ENCODE results near the gene FAM135A. TPM values are rescaled to one million over a fixed set of nuclear protein-coding genes. Genes with fewer than 3 reads are reported as not detected.
"Not testable (repeated sequence)": the region's sequence is repeated elsewhere in the genome, so short reads cannot be mapped to it uniquely, and the experiment has no call there.

FAM135A gene
- total and polyA plus RNA-seq, 2 donors = 11.1 to 16.0 TPM

- not testable (repeated sequence) for DNase-seq (ENCODE audit: low read depth in 6 of 9, low spot score in 9 of 9)
- WGBS = 71% methylated on average over 2 of the region's 2 CpGs
Observed at GRCh38 chr6:70562401-70562800, 149.1 kb downstream of the FAM135A start.

GRCh38 chr6:70563530-70563929 lies 150.2 kb downstream of the FAM135A start:
- H3K36me3 ChIP-seq (ENCODE audit: control insufficient read depth in 2 of 2, insufficient read depth in 2 of 2, low read length in 1 of 2) = no peaks in the 10 kb centered on the region
- no peaks in the 10 kb centered on the region for H3K9me3 ChIP-seq (ENCODE audit: control insufficient read depth in 2 of 2, insufficient read depth in 1 of 2, low read length in 1 of 2)
- H3K4me3 ChIP-seq (ENCODE audit: low read length in 2 of 2) = no peak overlapping the region
- peaks cover 0 to 5% of the 10 kb centered on the region in 2 donors for H3K4me1 ChIP-seq (ENCODE audit: control insufficient read depth in 2 of 2, insufficient read depth in 2 of 2, low read length in 2 of 2)
- DNase-seq (ENCODE audit: low read depth in 6 of 9, low spot score in 9 of 9) = no peak
- 89% methylated on average over 6 of the region's 6 CpGs for WGBS
- H3K27ac ChIP-seq (ENCODE audit: low read depth in 1 of 2, low read length in 1 of 2) = no peak overlapping the region
- H3K27me3 ChIP-seq (ENCODE audit: control insufficient read depth in 2 of 2, insufficient read depth in 1 of 2, low read length in 1 of 2) = no peaks in the 10 kb centered on the region

More at GRCh38 chr6:70562401-70562800, 149.1 kb downstream of the FAM135A start:
- H3K36me3 ChIP-seq (ENCODE audit: control insufficient read depth in 2 of 2, insufficient read depth in 2 of 2, low read length in 1 of 2); H3K4me1 ChIP-seq (ENCODE audit: control insufficient read depth in 2 of 2, insufficient read depth in 2 of 2, low read length in 2 of 2); H3K4me3 ChIP-seq (ENCODE audit: low read length in 2 of 2); H3K27me3 ChIP-seq (ENCODE audit: control insufficient read depth in 2 of 2, insufficient read depth in 1 of 2, low read length in 1 of 2); H3K9me3 ChIP-seq (ENCODE audit: control insufficient read depth in 2 of 2, insufficient read depth in 1 of 2, low read length in 1 of 2); H3K27ac ChIP-seq (ENCODE audit: low read depth in 1 of 2, low read length in 1 of 2): not testable (repeated sequence)

GRCh38 chr6:70566751-70567382 lies 153.6 kb downstream of the FAM135A start, which contains the start of gene SDHAF4:
SDHAF4 (plus strand) TSS chr6:70566930; CDS start chr6:70566941, 11 bp downstream.
- H3K4me1 ChIP-seq (ENCODE audit: control insufficient read depth in 2 of 2, insufficient read depth in 2 of 2, low read length in 2 of 2) = peaks cover 0 to 5% of the 10 kb centered on the region in 2 donors
- under 1% methylated on average over 49 of the region's 49 CpGs for WGBS
- H3K27ac ChIP-seq (ENCODE audit: low read depth in 1 of 2, low read length in 1 of 2) = peak within 1 kb of the TSS; percentile 82 to 88
- peak; percentile 76 to 95 (median 88) for DNase-seq (ENCODE audit: low read depth in 6 of 9, low spot score in 9 of 9)
- H3K36me3 ChIP-seq (ENCODE audit: control insufficient read depth in 2 of 2, insufficient read depth in 2 of 2, low read length in 1 of 2) = no peaks in the 10 kb centered on the region
- H3K4me3 ChIP-seq (ENCODE audit: low read length in 2 of 2) = peak within 1 kb of the TSS; percentile 81 to 86
- no peaks in the 10 kb centered on the region for H3K27me3 ChIP-seq (ENCODE audit: control insufficient read depth in 2 of 2, insufficient read depth in 1 of 2, low read length in 1 of 2)
- H3K9me3 ChIP-seq (ENCODE audit: control insufficient read depth in 2 of 2, insufficient read depth in 1 of 2, low read length in 1 of 2) = no peaks in the 10 kb centered on the region

- no peak overlapping the region for H3K27ac ChIP-seq (ENCODE audit: low read depth in 1 of 2, low read length in 1 of 2)
- no peak for DNase-seq (ENCODE audit: low read depth in 6 of 9, low spot score in 9 of 9)
- no peak overlapping the region for H3K4me3 ChIP-seq (ENCODE audit: low read length in 2 of 2)
- no peaks in the 10 kb centered on the region for H3K36me3 ChIP-seq (ENCODE audit: control insufficient read depth in 2 of 2, insufficient read depth in 2 of 2, low read length in 1 of 2)
- WGBS = 97% methylated on average over 2 of the region's 2 CpGs
- H3K4me1 ChIP-seq (ENCODE audit: control insufficient read depth in 2 of 2, insufficient read depth in 2 of 2, low read length in 2 of 2) = no peaks in the 10 kb centered on the region
- H3K9me3 ChIP-seq (ENCODE audit: control insufficient read depth in 2 of 2, insufficient read depth in 1 of 2, low read length in 1 of 2) = no peaks in the 10 kb centered on the region
- H3K27me3 ChIP-seq (ENCODE audit: control insufficient read depth in 2 of 2, insufficient read depth in 1 of 2, low read length in 1 of 2) = no peaks in the 10 kb centered on the region
Observed at GRCh38 chr6:70574643-70575042, 161.3 kb downstream of the FAM135A start.

- no peak for DNase-seq (ENCODE audit: low read depth in 6 of 9, low spot score in 9 of 9)
- H3K9me3 ChIP-seq (ENCODE audit: control insufficient read depth in 2 of 2, insufficient read depth in 1 of 2, low read length in 1 of 2) = no peaks in the 10 kb centered on the region
- no peak overlapping the region for H3K4me3 ChIP-seq (ENCODE audit: low read length in 2 of 2)
- 93% methylated on average over 7 of the region's 7 CpGs for WGBS
- H3K4me1 ChIP-seq (ENCODE audit: control insufficient read depth in 2 of 2, insufficient read depth in 2 of 2, low read length in 2 of 2) = no peaks in the 10 kb centered on the region
- no peaks in the 10 kb centered on the region for H3K27me3 ChIP-seq (ENCODE audit: control insufficient read depth in 2 of 2, insufficient read depth in 1 of 2, low read length in 1 of 2)
- H3K27ac ChIP-seq (ENCODE audit: low read depth in 1 of 2, low read length in 1 of 2) = no peak overlapping the region
- H3K36me3 ChIP-seq (ENCODE audit: control insufficient read depth in 2 of 2, insufficient read depth in 2 of 2, low read length in 1 of 2) = no peaks in the 10 kb centered on the region
Observed at GRCh38 chr6:70575899-70576495, 162.7 kb downstream of the FAM135A start.

GRCh38 chr6:70586114-70586513 lies 172.8 kb downstream of the FAM135A start:
- 97% methylated on average over 1 of the region's 1 CpG for WGBS
- peaks cover 3 to 15% of the 10 kb centered on the region in 2 donors for H3K36me3 ChIP-seq (ENCODE audit: control insufficient read depth in 2 of 2, insufficient read depth in 2 of 2, low read length in 1 of 2)
- no peaks in the 10 kb centered on the region for H3K9me3 ChIP-seq (ENCODE audit: control insufficient read depth in 2 of 2, insufficient read depth in 1 of 2, low read length in 1 of 2)

GRCh38 chr6:70590400-70590799 lies 177.1 kb downstream of the FAM135A start:
- Histone ChIP-seq H3K36me3 (ENCODE audit: control insufficient read depth in 2 of 2, insufficient read depth in 2 of 2, low read length in 1 of 2) (peaks cover 0 to 3% of the 10 kb centered on the region in 2 donors), H3K27ac (ENCODE audit: low read depth in 1 of 2, low read length in 1 of 2) (no peak overlapping the region)

More at GRCh38 chr6:70586114-70586513, 172.8 kb downstream of the FAM135A start:
- no peaks in the 10 kb centered on the region for H3K27me3 ChIP-seq (ENCODE audit: control insufficient read depth in 2 of 2, insufficient read depth in 1 of 2, low read length in 1 of 2)
- H3K4me3 ChIP-seq (ENCODE audit: low read length in 2 of 2) = no peak overlapping the region
- DNase-seq (ENCODE audit: low read depth in 6 of 9, low spot score in 9 of 9) = peak in 1 of 9 donors; percentile 17
- H3K4me1 ChIP-seq (ENCODE audit: control insufficient read depth in 2 of 2, insufficient read depth in 2 of 2, low read length in 2 of 2) = no peaks in the 10 kb centered on the region
- H3K27ac ChIP-seq (ENCODE audit: low read depth in 1 of 2, low read length in 1 of 2) = no peak overlapping the region

GRCh38 chr6:70592391-70593117 lies 179.2 kb downstream of the FAM135A start:
- Histone ChIP-seq H3K27me3 (ENCODE audit: control insufficient read depth in 2 of 2, insufficient read depth in 1 of 2, low read length in 1 of 2) (no peaks in the 10 kb centered on the region), H3K9me3 (ENCODE audit: control insufficient read depth in 2 of 2, insufficient read depth in 1 of 2, low read length in 1 of 2) (no peaks in the 10 kb centered on the region), H3K36me3 (ENCODE audit: control insufficient read depth in 2 of 2, insufficient read depth in 2 of 2, low read length in 1 of 2) (peaks cover 0 to 3% of the 10 kb centered on the region in 2 donors), H3K4me3 (ENCODE audit: low read length in 2 of 2) (no peak overlapping the region), H3K4me1 (ENCODE audit: control insufficient read depth in 2 of 2, insufficient read depth in 2 of 2, low read length in 2 of 2) (no peaks in the 10 kb centered on the region), H3K27ac (ENCODE audit: low read depth in 1 of 2, low read length in 1 of 2) (no peak overlapping the region)
- no peak for DNase-seq (ENCODE audit: low read depth in 6 of 9, low spot score in 9 of 9)
- WGBS = 77% methylated on average over 5 of the region's 5 CpGs

More at GRCh38 chr6:70590400-70590799, 177.1 kb downstream of the FAM135A start:
- DNase-seq (ENCODE audit: low read depth in 6 of 9, low spot score in 9 of 9) = no peak
- Histone ChIP-seq H3K27me3 (ENCODE audit: control insufficient read depth in 2 of 2, insufficient read depth in 1 of 2, low read length in 1 of 2) (no peaks in the 10 kb centered on the region), H3K4me1 (ENCODE audit: control insufficient read depth in 2 of 2, insufficient read depth in 2 of 2, low read length in 2 of 2) (no peaks in the 10 kb centered on the region), H3K4me3 (ENCODE audit: low read length in 2 of 2) (no peak overlapping the region), H3K9me3 (ENCODE audit: control insufficient read depth in 2 of 2, insufficient read depth in 1 of 2, low read length in 1 of 2) (no peaks in the 10 kb centered on the region)

- Histone ChIP-seq H3K4me1 (ENCODE audit: control insufficient read depth in 2 of 2, insufficient read depth in 2 of 2, low read length in 2 of 2) (no peaks in the 10 kb centered on the region), H3K4me3 (ENCODE audit: low read length in 2 of 2) (no peak overlapping the region), H3K27me3 (ENCODE audit: control insufficient read depth in 2 of 2, insufficient read depth in 1 of 2, low read length in 1 of 2) (no peaks in the 10 kb centered on the region), H3K9me3 (ENCODE audit: control insufficient read depth in 2 of 2, insufficient read depth in 1 of 2, low read length in 1 of 2) (no peaks in the 10 kb centered on the region), H3K27ac (ENCODE audit: low read depth in 1 of 2, low read length in 1 of 2) (no peak overlapping the region), H3K36me3 (ENCODE audit: control insufficient read depth in 2 of 2, insufficient read depth in 2 of 2, low read length in 1 of 2) (peaks cover 0 to 3% of the 10 kb centered on the region in 2 donors)
- no peak for DNase-seq (ENCODE audit: low read depth in 6 of 9, low spot score in 9 of 9)
- 98% methylated on average over 3 of the region's 3 CpGs for WGBS
Observed at GRCh38 chr6:70593118-70593486, 179.8 kb downstream of the FAM135A start.
